SK-N-SH treated with all-trans-retinoic acid at 6 μM for 48 hours (cell line): Measurements from ENCODE around the gene PPP1R7.

Experiments
- ARNTL ChIP-seq: fragments of 450-650 bp; formaldehyde crosslinking; IDR thresholded peaks from 2 replicates; pipeline ENCODE4 v1.5.0; 2020; ENCODE audit warnings: low read depth, mild to moderate bottlenecking, moderate library complexity, borderline replicate concordance
- CSDC2 ChIP-seq: fragments of 250-450 bp; sonication (Bioruptor Pico); IDR thresholded peaks from 2 replicates; pipeline ENCODE4 v1.5.0; 2020; ENCODE audit warnings: mild to moderate bottlenecking, moderate library complexity
- TF ChIP-seq, protein P1 (sequence below): fragments of 250-450 bp; sonication (Bioruptor Pico); IDR thresholded peaks from 2 replicates; pipeline ENCODE4 v1.5.1; 2020; ENCODE audit warnings: low read depth, mild to moderate bottlenecking, moderate library complexity
- TF ChIP-seq, protein P2 (sequence below): fragments of 250-450 bp; sonication (Bioruptor Pico); IDR thresholded peaks from 2 replicates; pipeline ENCODE4 v1.5.1; 2021; ENCODE audit warnings: mild to moderate bottlenecking, moderate library complexity

GRCh38 chr2:241211276-241211675 is 61.0 kb downstream of the PPP1R7 start:
- TF ChIP-seq CSDC2 (CRISPR knock-in tag), result no peak
- TF ChIP-seq, protein P1, sequence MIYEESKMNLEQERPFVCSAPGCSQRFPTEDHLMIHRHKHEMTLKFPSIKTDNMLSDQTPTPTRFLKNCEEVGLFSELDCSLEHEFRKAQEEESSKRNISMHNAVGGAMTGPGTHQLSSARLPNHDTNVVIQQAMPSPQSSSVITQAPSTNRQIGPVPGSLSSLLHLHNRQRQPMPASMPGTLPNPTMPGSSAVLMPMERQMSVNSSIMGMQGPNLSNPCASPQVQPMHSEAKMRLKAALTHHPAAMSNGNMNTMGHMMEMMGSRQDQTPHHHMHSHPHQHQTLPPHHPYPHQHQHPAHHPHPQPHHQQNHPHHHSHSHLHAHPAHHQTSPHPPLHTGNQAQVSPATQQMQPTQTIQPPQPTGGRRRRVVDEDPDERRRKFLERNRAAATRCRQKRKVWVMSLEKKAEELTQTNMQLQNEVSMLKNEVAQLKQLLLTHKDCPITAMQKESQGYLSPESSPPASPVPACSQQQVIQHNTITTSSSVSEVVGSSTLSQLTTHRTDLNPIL (CRISPR knock-in tag), result no peak
- TF ChIP-seq ARNTL, result no peak
- TF ChIP-seq, protein P2, sequence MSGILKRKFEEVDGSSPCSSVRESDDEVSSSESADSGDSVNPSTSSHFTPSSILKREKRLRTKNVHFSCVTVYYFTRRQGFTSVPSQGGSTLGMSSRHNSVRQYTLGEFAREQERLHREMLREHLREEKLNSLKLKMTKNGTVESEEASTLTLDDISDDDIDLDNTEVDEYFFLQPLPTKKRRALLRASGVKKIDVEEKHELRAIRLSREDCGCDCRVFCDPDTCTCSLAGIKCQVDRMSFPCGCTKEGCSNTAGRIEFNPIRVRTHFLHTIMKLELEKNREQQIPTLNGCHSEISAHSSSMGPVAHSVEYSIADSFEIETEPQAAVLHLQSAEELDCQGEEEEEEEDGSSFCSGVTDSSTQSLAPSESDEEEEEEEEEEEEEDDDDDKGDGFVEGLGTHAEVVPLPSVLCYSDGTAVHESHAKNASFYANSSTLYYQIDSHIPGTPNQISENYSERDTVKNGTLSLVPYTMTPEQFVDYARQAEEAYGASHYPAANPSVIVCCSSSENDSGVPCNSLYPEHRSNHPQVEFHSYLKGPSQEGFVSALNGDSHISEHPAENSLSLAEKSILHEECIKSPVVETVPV, result no peak
